Muscle of back (tissue), 11 donors: ENCODE measurements around the gene PMS2. TPM values are rescaled to one million over a fixed set of nuclear protein-coding genes. Genes with fewer than 3 reads are reported as not detected.
"Not testable (repeated sequence)": the region's sequence is repeated elsewhere in the genome, so short reads cannot be mapped to it uniquely, and the experiment has no call there.

Experiments
- DNase-seq, 3 donors: peaks; one replicate each; pipeline versions ENCODE4 v3.0.0 to v3.0.0-alpha.2; 2013
- polyA plus RNA-seq, 10 donors: library from polyadenylated mRNA; unstranded; fragments of 120-200 nt; gene quantifications; one replicate each; pipeline ENCODE4 v1.2.1, GENCODE V29; 2013; ENCODE audit not compliant: insufficient read length in 10 of 10

PMS2 gene
- polyA plus RNA-seq, 10 donors: 8.9 to 14.3 (median 11.3) TPM

DNA sequence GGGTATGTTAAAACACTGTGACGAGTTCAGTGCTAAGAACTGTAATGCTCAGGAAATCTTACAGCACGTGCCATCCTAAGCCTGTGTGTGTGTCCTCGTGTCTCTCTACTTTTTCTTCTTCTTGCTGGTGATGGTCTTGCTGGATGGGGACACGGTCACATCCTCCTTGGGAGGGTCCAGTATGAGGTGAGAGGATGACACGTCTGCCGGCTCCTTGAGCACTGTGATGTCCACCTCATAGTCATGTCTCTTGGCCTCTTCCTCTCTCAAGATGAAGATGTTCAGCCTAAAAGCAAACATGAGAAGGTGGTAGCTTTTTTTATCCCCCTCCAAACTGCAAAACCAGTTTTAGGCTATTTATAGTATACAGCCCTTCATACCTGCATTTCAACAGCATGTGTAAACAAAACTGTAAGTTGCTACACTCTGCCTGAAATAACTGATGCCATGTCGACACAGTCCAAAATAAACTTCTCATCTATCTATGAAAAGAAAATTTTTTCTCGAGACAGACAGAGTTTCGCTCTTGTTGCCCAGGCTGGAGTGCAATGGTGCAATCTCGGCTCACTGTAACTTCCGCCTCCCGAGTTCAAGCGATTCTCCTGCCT is 82.5 kb downstream of the PMS2 start:
- not testable (repeated sequence) for DNase-seq

DNA sequence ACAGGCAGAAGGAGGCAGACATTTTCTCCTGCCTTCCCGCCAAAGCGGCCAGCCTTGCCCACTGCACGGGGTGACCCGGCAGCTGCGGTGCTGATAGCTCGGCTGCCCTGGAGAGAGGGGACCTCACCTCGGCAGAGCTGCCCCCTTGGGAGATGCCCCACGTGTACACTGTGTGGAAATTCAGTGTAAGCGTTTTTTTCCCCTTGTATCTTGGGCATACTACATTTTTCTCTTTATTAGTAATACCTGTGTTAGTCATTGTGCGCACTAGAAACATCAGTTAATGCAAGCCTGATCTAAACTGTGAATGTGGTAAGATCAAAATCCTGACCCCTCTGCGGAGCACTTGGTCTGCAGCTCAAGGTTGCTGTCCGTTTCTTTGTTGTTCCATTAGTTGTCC is 84.2 kb downstream of the PMS2 start:
- not testable (repeated sequence) for DNase-seq

DNA sequence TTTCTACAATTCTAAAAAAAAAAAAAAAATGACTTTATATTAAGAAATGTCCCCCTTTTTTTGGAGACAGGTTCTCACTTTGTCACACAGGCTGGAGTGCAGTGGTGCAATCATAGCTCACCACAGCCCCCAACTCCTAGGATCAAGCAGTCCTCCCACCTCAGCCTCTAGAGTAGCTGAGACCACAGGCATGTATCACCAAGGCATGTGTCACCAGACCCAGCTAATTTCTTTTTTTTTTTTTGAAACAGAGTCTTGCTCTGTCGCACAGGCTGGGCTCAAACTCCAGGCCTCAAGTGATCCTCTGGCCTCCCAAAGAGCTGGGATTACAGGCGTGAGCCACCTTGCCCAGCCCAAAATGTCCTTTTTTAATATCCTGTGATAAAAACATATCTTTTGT is 84.7 kb downstream of the PMS2 start:
- not testable (repeated sequence) for DNase-seq

Other genes with a start within 250 kb of the PMS2 start
- gene RNF216, start 227.4 kb downstream of the PMS2 start, polyA plus RNA-seq: 10 to 100 TPM; 25.3 to 30.7 (median 28.4) TPM
- gene OCM, start 128.3 kb downstream of the PMS2 start, polyA plus RNA-seq: under 1 TPM in 1 of 10 donors, not detected in 9; 0.35 TPM
- gene CCZ1, start 110.3 kb downstream of the PMS2 start, polyA plus RNA-seq: 10 to 100 TPM; 48.7 to 67.5 (median 59.4) TPM
- under 1 TPM in 7 of 10 donors, not detected in 3; 0.07 to 0.77 (median 0.41) TPM for gene RSPH10B, start 38.4 kb downstream of the PMS2 start, polyA plus RNA-seq
- 10 to 100 TPM; 26.4 to 33.8 (median 30.3) TPM for gene AIMP2, start 223 bp upstream of the PMS2 start, polyA plus RNA-seq
- 1 to 10 TPM in 4 of 10 donors, under 1 TPM in 6; 0.33 to 1.7 (median 0.82) TPM for gene ANKRD61, start 22.3 kb upstream of the PMS2 start, polyA plus RNA-seq
- 10 to 100 TPM; 40.6 to 63.6 (median 50.6) TPM for gene EIF2AK1, start 50.1 kb upstream of the PMS2 start, polyA plus RNA-seq
- 10 to 100 TPM in 3 of 10 donors, 1 to 10 TPM in 7; 7.7 to 10.8 (median 9.3) TPM for gene USP42, start 95.9 kb upstream of the PMS2 start, polyA plus RNA-seq